ENCODE measurements around the gene RBMS1.

The RBMS1 gene

GRCh38 chr2:160538115-160538514, 44.5 kb upstream of the RBMS1 start:
- Histone ChIP-seq H3K9me3 (replicated peaks; ENCODE audit: insufficient read depth, low read length) (no peaks in the 10 kb centered on the region), H3K4me2 (ENCODE audit: low read depth, low read length) (no peak overlapping the region), H3F3A (ENCODE audit: insufficient read depth, low read length) (no peaks in the 10 kb centered on the region), H3K36me3 (replicated peaks; ENCODE audit: insufficient read depth, low read length) (no peaks in the 10 kb centered on the region), H3K9me2 (replicated peaks; ENCODE audit: insufficient read depth, low read length) (no peaks in the 10 kb centered on the region), H3K9ac (ENCODE audit: low read length) (no peak overlapping the region), H3K27ac (ENCODE audit: low read length) (no peak overlapping the region), H2AFZ (ENCODE audit: low read length) (no peak overlapping the region), H3K4me3 (ENCODE audit: low read length) (no peak overlapping the region), H3K79me2 (ENCODE audit: low read length) (no peaks in the 10 kb centered on the region), H3K27me3 (replicated peaks; ENCODE audit: insufficient read depth, low read length) (no peaks in the 10 kb centered on the region), H3K4me1 (ENCODE audit: low read length) (no peaks in the 10 kb centered on the region), H4K20me1 (ENCODE audit: insufficient read depth, low read length) (no peaks in the 10 kb centered on the region)
- TF ChIP-seq CTCF (IDR thresholded peaks at IDR 0.05; ENCODE audit: low read length) = no peak
- no peak for TF ChIP-seq EZH2 (optimal IDR thresholded peaks at IDR 0.05; ENCODE audit: low read depth, low read length)
- TF ChIP-seq EZH2phosphoT487 (IDR thresholded peaks at IDR 0.05; ENCODE audit: low read length) = no peak
- DNase-seq = no peak

GRCh38 chr2:160534996-160535395, 41.4 kb upstream of the RBMS1 start:
- Histone ChIP-seq H3K27me3 (replicated peaks; ENCODE audit: insufficient read depth, low read length) (no peaks in the 10 kb centered on the region), H4K20me1 (ENCODE audit: insufficient read depth, low read length) (no peaks in the 10 kb centered on the region), H3K79me2 (ENCODE audit: low read length) (no peaks in the 10 kb centered on the region), H3K9me3 (replicated peaks; ENCODE audit: insufficient read depth, low read length) (no peaks in the 10 kb centered on the region), H3K27ac (ENCODE audit: low read length) (no peak overlapping the region), H3K4me1 (ENCODE audit: low read length) (no peaks in the 10 kb centered on the region), H2AFZ (ENCODE audit: low read length) (no peak overlapping the region), H3K36me3 (replicated peaks; ENCODE audit: insufficient read depth, low read length) (no peaks in the 10 kb centered on the region), H3K9ac (ENCODE audit: low read length) (no peak overlapping the region), H3K9me2 (replicated peaks; ENCODE audit: insufficient read depth, low read length) (no peaks in the 10 kb centered on the region), H3K4me3 (ENCODE audit: low read length) (no peak overlapping the region), H3F3A (ENCODE audit: insufficient read depth, low read length) (no peaks in the 10 kb centered on the region), H3K4me2 (ENCODE audit: low read depth, low read length) (no peak overlapping the region)
- TF ChIP-seq CTCF (IDR thresholded peaks at IDR 0.05; ENCODE audit: low read length) (no peak), EZH2phosphoT487 (IDR thresholded peaks at IDR 0.05; ENCODE audit: low read length) (no peak), EZH2 (optimal IDR thresholded peaks at IDR 0.05; ENCODE audit: low read depth, low read length) (no peak)
- no peak for DNase-seq

- Histone ChIP-seq H4K20me1 (ENCODE audit: insufficient read depth, low read length) (no peaks in the 10 kb centered on the region), H3K4me1 (ENCODE audit: low read length) (no peaks in the 10 kb centered on the region), H3K27ac (ENCODE audit: low read length) (no peak overlapping the region), H3K36me3 (replicated peaks; ENCODE audit: insufficient read depth, low read length) (no peaks in the 10 kb centered on the region), H3K4me3 (ENCODE audit: low read length) (no peak overlapping the region), H3K9me2 (replicated peaks; ENCODE audit: insufficient read depth, low read length) (no peaks in the 10 kb centered on the region), H2AFZ (ENCODE audit: low read length) (no peak overlapping the region), H3F3A (ENCODE audit: insufficient read depth, low read length) (no peaks in the 10 kb centered on the region), H3K9ac (ENCODE audit: low read length) (no peak overlapping the region), H3K79me2 (ENCODE audit: low read length) (no peaks in the 10 kb centered on the region), H3K27me3 (replicated peaks; ENCODE audit: insufficient read depth, low read length) (no peaks in the 10 kb centered on the region), H3K4me2 (ENCODE audit: low read depth, low read length) (no peak overlapping the region), H3K9me3 (replicated peaks; ENCODE audit: insufficient read depth, low read length) (no peaks in the 10 kb centered on the region)
- TF ChIP-seq CTCF (IDR thresholded peaks at IDR 0.05; ENCODE audit: low read length) (no peak), EZH2 (optimal IDR thresholded peaks at IDR 0.05; ENCODE audit: low read depth, low read length) (no peak), EZH2phosphoT487 (IDR thresholded peaks at IDR 0.05; ENCODE audit: low read length) (no peak)
- DNase-seq = no peak
Observed at GRCh38 chr2:160534249-160534648, 40.6 kb upstream of the RBMS1 start.

Measured in MM.1S (cell line).